ENCODE results near the gene ACTN1. TPM values are rescaled to one million over a fixed set of nuclear protein-coding genes. Genes with fewer than 3 reads are reported as not detected.
"Not testable (repeated sequence)": the region's sequence is repeated elsewhere in the genome, so short reads cannot be mapped to it uniquely, and the experiment has no call there.

Gene ACTN1
- total RNA-seq, 1 experiment from 2014 or later: 212 TPM

DNA sequence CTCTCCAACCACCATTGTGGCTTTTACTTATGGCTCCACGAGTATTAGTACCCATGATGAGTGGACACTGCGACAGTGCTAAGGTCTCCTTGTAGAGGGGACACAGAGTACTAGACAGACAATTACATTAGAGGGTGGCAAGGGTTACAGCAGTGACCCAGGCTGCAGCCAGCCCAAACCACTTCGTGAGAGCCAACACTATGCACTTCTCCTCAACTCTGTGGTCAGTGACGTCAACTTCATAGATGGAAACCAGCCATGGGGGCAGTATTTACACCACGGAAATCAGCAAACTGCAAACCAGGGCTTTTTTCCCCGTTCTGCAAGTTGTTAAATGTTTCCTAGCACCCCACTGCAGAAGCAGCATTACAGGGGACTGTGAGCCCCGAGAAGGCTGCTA lies 124.7 kb downstream of the ACTN1 start:
- ATAC-seq (no peak), DNase-seq (ENCODE audit: low read depth, low spot score) (no peak)
- no peaks in the 10 kb centered on the region for H3K36me3 ChIP-seq (ENCODE audit: control insufficient read depth, insufficient read depth, low read length)
- TF ChIP-seq SIN3A (IDR thresholded peaks at IDR 0.05; ENCODE audit: borderline replicate concordance, insufficient read depth, low read depth, low read length) (no peak), REST (IDR thresholded peaks at IDR 0.05; ENCODE audit: insufficient read depth in 1 of 2, low read depth in 2 of 2, low read length in 1 of 2) (no peak), POLR2AphosphoS5 (IDR thresholded peaks at IDR 0.05; ENCODE audit: low read depth, low read length) (no peak), TCF7L2 (IDR thresholded peaks at IDR 0.05; ENCODE audit: low read depth, low read length) (no peak)
- TF ChIP-seq, protein P1, sequence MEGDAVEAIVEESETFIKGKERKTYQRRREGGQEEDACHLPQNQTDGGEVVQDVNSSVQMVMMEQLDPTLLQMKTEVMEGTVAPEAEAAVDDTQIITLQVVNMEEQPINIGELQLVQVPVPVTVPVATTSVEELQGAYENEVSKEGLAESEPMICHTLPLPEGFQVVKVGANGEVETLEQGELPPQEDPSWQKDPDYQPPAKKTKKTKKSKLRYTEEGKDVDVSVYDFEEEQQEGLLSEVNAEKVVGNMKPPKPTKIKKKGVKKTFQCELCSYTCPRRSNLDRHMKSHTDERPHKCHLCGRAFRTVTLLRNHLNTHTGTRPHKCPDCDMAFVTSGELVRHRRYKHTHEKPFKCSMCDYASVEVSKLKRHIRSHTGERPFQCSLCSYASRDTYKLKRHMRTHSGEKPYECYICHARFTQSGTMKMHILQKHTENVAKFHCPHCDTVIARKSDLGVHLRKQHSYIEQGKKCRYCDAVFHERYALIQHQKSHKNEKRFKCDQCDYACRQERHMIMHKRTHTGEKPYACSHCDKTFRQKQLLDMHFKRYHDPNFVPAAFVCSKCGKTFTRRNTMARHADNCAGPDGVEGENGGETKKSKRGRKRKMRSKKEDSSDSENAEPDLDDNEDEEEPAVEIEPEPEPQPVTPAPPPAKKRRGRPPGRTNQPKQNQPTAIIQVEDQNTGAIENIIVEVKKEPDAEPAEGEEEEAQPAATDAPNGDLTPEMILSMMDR (IDR thresholded peaks at IDR 0.05): no peak
- BruUV-seq (replicated peaks): no TSS peak
- intact Hi-C loops (cut with micrococcal nuclease; ENCODE audit: unreplicated experiment) (no loop called here), in situ Hi-C loops (cut with HindIII; ENCODE audit: low pct_unique_long_range_greater_than_20kb, low sequenced_read_pairs) (no loop called here)
- CTCF ChIA-PET: no interaction called here
- H3K27ac ChIP-seq (ENCODE audit: low read length): no peak overlapping the region
- no peaks in the 10 kb centered on the region for H3K27me3 ChIP-seq (ENCODE audit: control insufficient read depth, insufficient read depth, low read length)
- H3K4me3 ChIP-seq (ENCODE audit: low read depth in 2 of 2, low read length in 2 of 2): no peak overlapping the region
- POLR2A ChIA-PET: no interaction called here
- no peaks in the 10 kb centered on the region for H3K4me1 ChIP-seq (ENCODE audit: control insufficient read depth, insufficient read depth, low read length)
- H3K9me3 ChIP-seq (ENCODE audit: control insufficient read depth, insufficient read depth, low read depth, low read length): no peaks in the 10 kb centered on the region

- DNase-seq (ENCODE audit: low read depth, low spot score) (no peak), ATAC-seq (no peak)
- H3K9me3 ChIP-seq (ENCODE audit: control insufficient read depth, insufficient read depth, low read depth, low read length): no peaks in the 10 kb centered on the region
- in situ Hi-C loops (cut with HindIII; ENCODE audit: low pct_unique_long_range_greater_than_20kb, low sequenced_read_pairs): no loop called here
- H3K4me1 ChIP-seq (ENCODE audit: control insufficient read depth, insufficient read depth, low read length): no peaks in the 10 kb centered on the region
- H3K27me3 ChIP-seq (ENCODE audit: control insufficient read depth, insufficient read depth, low read length): no peaks in the 10 kb centered on the region
- TF ChIP-seq REST (IDR thresholded peaks at IDR 0.05; ENCODE audit: insufficient read depth in 1 of 2, low read depth in 2 of 2, low read length in 1 of 2): no peak
- no peaks in the 10 kb centered on the region for H3K36me3 ChIP-seq (ENCODE audit: control insufficient read depth, insufficient read depth, low read length)
- intact Hi-C loops (cut with micrococcal nuclease; ENCODE audit: unreplicated experiment): no loop called here
- no TSS peak for BruUV-seq (replicated peaks)
- ChIA-PET POLR2A (no interaction called here), CTCF (interaction anchor here (0.6 kb wide), 1 partner anchor 11 kb away, joined by 3 read pairs; no protein-coding TSS in a partner anchor)
- H3K27ac ChIP-seq (ENCODE audit: low read length): no peak overlapping the region
- no peak overlapping the region for H3K4me3 ChIP-seq (ENCODE audit: low read depth in 2 of 2, low read length in 2 of 2)
Measured at GRCh38 chr14:68853749-68854148, 125.4 kb downstream of the ACTN1 start.

GRCh38 chr14:68852493-68852892 lies 126.6 kb downstream of the ACTN1 start:
- POLR2A ChIA-PET; in situ Hi-C loops (cut with HindIII; ENCODE audit: low pct_unique_long_range_greater_than_20kb, low sequenced_read_pairs); CTCF ChIA-PET: not testable (repeated sequence)

More at GRCh38 chr14:68852493-68852892, 126.6 kb downstream of the ACTN1 start:
- H3K4me3 ChIP-seq (ENCODE audit: low read depth in 2 of 2, low read length in 2 of 2); intact Hi-C loops (cut with micrococcal nuclease; ENCODE audit: unreplicated experiment); DNase-seq (ENCODE audit: low read depth, low spot score); H3K9me3 ChIP-seq (ENCODE audit: control insufficient read depth, insufficient read depth, low read depth, low read length); H3K27me3 ChIP-seq (ENCODE audit: control insufficient read depth, insufficient read depth, low read length); ATAC-seq; H3K4me1 ChIP-seq (ENCODE audit: control insufficient read depth, insufficient read depth, low read length); BruUV-seq (replicated peaks); H3K36me3 ChIP-seq (ENCODE audit: control insufficient read depth, insufficient read depth, low read length); H3K27ac ChIP-seq (ENCODE audit: low read length): not testable (repeated sequence)
